Left lung (tissue), 10 donors: Measurements from ENCODE around the gene SPG7. TPM values are rescaled to one million over a fixed set of nuclear protein-coding genes. Genes with fewer than 3 reads are reported as not detected.

Experiments used
- ATAC-seq: fragments of 200-7000 bp; cut with Tn5 transposase; one replicate; pipeline ENCODE4 v1.9.1; 2020; ENCODE audit warnings: moderate library complexity
- DNase-seq, 4 donors: peaks; one replicate each; pipeline ENCODE4 v3.0.0-alpha.2; 2013 to 2020
- H3K27ac ChIP-seq, 2 donors: fragments of 200-600 bp; sonication (generic) in 1 of 2; one replicate each; pipeline versions ENCODE4 v1.5.0 to v1.8.0; 2020 to 2021
- H3K27me3 ChIP-seq, 2 donors: fragments of 200-600 bp; sonication (generic) in 1 of 2; one replicate each; pipeline versions ENCODE4 v1.5.0 to v1.8.0; 2020 to 2021
- H3K36me3 ChIP-seq, 2 donors: fragments of 200-600 bp; sonication (generic) in 1 of 2; one replicate each; pipeline versions ENCODE4 v1.5.0 to v1.8.0; 2020 to 2021
- H3K4me1 ChIP-seq, 2 donors: fragments of 200-600 bp; one replicate each; pipeline ENCODE4 v1.8.0; 2021
- H3K4me3 ChIP-seq, 2 donors: fragments of 200-600 bp; sonication (generic) in 1 of 2; one replicate each; pipeline versions ENCODE4 v1.5.0 to v1.8.0; 2020 to 2021; ENCODE audit warnings: mild to moderate bottlenecking in 1 of 2
- H3K9me3 ChIP-seq, 2 donors: fragments of 200-600 bp; sonication (generic) in 1 of 2; one replicate each; pipeline versions ENCODE4 v1.5.0 to v1.8.0; 2020 to 2021
- intact Hi-C, 2 donors: fragments of 100-400 bp; cut with DNase I; formaldehyde crosslinking; loops; one replicate each; pipeline versions ENCODE4 v1.11.2 to v1.14.2; 2022
- polyA plus RNA-seq, 6 donors: library from polyadenylated mRNA; unstranded; fragments of 120-200 nt; gene quantifications; one replicate each; pipeline ENCODE4 v1.2.1, GENCODE V29; 2013; ENCODE audit not compliant: insufficient read length in 6 of 6
- total RNA-seq, 2 donors: library from RNA; stranded (reverse); fragmentation: NEBNext Ultra II Directional; extraction: Animal tissue kit (Norgen Biotek cat#: 25700); gene quantifications; one replicate each; pipeline ENCODE4 v1.2.1, GENCODE V29; 2021
- TF ChIP-seq, protein P1 (sequence below), 2 donors: fragments of 200-600 bp; sonication (generic) in 1 of 2; IDR thresholded peaks; one replicate each; pipeline versions ENCODE4 v1.5.0 to v1.8.0; 2021; ENCODE audit warnings: antibody characterized with exemption in 2 of 2
- donor health status: DM: no; HTN: yes; CAD: no.
- donor health status: DM: no; HTN: no; CAD: no.

The SPG7 gene
- total and polyA plus RNA-seq, 8 donors: 79.3 to 148 (median 121) TPM

DNA sequence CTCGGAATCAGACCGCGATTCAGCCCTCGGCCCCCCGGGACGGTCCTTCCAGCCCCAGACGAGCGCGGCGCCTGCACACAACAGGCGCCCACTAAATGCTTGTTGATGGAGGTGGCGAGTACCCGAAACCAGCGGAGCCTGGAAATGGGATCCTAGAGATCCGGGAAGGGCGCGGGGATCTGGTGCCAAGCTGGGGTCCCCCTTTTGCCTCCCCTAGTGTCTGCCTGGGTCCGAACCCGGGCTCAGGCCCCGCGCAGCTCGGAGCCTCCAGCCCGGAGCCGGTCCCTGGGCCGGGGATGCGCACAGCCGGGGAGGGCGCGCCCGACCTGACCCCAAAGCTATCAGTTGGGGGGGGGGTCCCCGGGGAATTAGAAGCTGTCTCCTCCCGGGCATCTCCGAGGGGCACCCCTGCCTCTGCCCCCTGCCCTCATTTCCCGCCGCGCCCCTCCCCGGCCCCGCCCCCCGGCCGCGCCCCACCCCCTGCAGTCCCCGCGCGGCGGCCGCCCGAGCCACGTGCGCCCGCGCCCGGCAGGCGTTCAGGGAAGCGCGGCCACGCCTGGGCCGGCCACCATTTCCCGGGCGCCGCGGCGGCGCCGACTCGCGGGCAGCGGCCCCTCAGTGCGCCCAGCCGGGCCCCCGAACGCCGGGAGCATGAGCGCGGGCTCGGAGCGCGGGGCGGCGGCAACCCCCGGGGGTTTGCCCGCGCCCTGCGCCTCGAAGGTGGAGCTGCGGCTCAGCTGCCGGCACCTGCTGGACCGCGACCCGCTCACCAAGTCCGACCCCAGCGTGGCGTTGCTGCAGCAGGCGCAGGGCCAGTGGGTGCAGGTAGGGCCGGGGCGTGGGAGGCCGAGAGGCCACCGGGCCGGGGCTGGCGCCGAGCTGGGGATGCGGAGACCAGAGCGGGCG lies 67.3 kb downstream of the SPG7 start, which contains the start of gene CPNE7:
Gene CPNE7 (plus strand): TSS at position 512 of the 906 bp plus-strand sequence. CDS start 140 bp downstream, at position 652.
- H3K27ac ChIP-seq: no peak within 1 kb of the TSS
- ATAC-seq: peak; percentile 12
- peak within 1 kb of the TSS in 1 of 2 donors; percentile 32 for H3K4me3 ChIP-seq
- H3K9me3 ChIP-seq: no peaks in the 10 kb centered on the region
- H3K4me1 ChIP-seq: peaks cover 7 to 19% of the 10 kb centered on the region in 2 donors
- intact Hi-C loops: no loop called here
- H3K27me3 ChIP-seq: peaks cover 26 to 65% of the 10 kb centered on the region in 2 donors
- DNase-seq: no peak
- TF ChIP-seq, protein P1, sequence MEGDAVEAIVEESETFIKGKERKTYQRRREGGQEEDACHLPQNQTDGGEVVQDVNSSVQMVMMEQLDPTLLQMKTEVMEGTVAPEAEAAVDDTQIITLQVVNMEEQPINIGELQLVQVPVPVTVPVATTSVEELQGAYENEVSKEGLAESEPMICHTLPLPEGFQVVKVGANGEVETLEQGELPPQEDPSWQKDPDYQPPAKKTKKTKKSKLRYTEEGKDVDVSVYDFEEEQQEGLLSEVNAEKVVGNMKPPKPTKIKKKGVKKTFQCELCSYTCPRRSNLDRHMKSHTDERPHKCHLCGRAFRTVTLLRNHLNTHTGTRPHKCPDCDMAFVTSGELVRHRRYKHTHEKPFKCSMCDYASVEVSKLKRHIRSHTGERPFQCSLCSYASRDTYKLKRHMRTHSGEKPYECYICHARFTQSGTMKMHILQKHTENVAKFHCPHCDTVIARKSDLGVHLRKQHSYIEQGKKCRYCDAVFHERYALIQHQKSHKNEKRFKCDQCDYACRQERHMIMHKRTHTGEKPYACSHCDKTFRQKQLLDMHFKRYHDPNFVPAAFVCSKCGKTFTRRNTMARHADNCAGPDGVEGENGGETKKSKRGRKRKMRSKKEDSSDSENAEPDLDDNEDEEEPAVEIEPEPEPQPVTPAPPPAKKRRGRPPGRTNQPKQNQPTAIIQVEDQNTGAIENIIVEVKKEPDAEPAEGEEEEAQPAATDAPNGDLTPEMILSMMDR (IDR thresholded peaks at IDR 0.05): no peak
- no peaks in the 10 kb centered on the region for H3K36me3 ChIP-seq

DNA sequence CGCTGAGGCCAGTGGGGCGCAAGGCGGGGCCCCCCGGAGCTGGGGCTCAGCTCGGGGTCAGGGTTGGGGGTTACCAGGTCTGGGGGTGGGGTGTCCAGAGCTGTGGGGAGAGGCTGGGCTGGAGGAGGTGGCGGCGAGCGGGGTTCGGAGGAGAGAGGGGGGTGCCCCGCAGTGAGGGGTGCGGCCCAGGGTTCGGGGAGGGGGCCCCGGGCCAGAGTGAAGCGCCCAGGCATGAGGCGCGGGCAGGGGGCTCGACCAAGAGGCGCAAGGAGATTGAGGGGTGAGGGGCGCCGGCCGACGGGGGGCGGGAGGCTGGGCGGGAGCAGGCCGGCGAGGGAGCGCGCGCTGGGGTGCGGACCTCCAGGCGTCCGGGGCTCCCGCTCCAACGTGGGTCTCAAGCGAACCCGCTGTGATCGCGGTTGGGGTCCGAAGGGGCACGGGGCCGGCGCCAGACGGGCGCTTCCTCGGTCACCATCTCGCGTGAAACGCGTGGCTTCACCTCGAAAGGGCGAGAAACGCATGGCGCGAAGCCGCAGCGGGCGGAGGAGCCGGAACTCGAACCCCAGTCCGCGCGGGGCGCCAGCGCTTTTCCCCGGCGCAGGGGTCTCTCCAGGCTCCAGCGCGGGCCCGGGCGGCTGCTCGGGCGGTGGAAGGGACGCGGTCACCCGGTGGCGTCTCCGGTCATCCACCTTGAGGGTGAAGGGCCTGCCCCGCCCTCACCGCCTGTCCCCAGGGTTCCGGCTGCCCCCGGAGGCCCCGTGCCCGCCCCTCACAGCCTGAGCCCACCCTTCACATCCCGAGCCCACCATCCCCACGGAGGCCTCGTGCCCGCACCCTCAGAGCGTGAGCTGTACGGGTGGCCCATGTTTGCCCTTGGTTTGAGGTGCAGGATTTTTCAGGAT lies 68.2 kb downstream of the SPG7 start:
- H3K4me3 ChIP-seq: no peak overlapping the region
- ATAC-seq (no peak), DNase-seq (no peak)
- no peaks in the 10 kb centered on the region for H3K9me3 ChIP-seq
- H3K36me3 ChIP-seq: no peaks in the 10 kb centered on the region
- H3K27me3 ChIP-seq: peaks cover 26 to 62% of the 10 kb centered on the region in 2 donors
- peaks cover 7 to 19% of the 10 kb centered on the region in 2 donors for H3K4me1 ChIP-seq
- intact Hi-C loops: no loop called here
- no peak overlapping the region for H3K27ac ChIP-seq
- TF ChIP-seq, protein P1 (IDR thresholded peaks at IDR 0.05): no peak

DNA sequence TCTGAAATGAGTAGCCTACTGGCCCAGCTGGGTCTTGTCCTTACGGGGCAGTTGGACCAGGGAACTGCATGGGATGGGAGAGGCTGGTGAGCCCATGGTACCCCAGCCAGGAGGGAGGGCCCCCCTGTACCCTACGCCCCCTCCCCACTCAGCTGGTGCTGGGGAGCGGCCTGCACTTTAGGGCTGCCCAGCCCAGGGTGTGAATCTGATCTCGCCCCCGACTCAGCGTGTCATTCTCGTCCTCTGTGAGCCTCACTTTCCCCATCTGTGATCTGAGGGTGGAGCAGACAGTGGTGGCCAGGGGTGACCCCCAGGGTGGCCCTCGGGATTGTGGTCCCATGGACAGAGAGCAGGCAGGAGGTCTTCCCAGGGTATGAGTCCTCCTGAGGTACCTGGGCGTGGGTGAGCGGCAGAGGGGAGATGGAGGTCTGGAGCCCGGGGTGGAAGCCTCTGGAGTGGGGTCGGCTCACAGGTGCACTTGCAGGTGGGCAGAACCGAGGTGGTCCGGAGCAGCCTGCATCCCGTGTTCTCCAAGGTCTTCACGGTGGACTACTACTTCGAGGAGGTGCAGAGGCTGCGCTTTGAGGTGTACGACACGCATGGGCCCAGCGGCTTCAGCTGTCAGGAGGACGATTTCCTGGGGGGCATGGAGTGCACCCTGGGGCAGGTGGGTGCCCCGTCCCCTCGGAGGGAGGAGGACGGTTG lies 69.0 kb downstream of the SPG7 start:
- Histone ChIP-seq H3K4me1 (peaks cover 10 to 25% of the 10 kb centered on the region in 2 donors), H3K36me3 (no peaks in the 10 kb centered on the region), H3K9me3 (no peaks in the 10 kb centered on the region), H3K27ac (no peak overlapping the region), H3K4me3 (no peak overlapping the region), H3K27me3 (peaks cover 26 to 55% of the 10 kb centered on the region in 2 donors)
- DNase-seq (no peak), ATAC-seq (no peak)
- intact Hi-C loops: no loop called here
- TF ChIP-seq, protein P1 (IDR thresholded peaks at IDR 0.05): no peak

DNA sequence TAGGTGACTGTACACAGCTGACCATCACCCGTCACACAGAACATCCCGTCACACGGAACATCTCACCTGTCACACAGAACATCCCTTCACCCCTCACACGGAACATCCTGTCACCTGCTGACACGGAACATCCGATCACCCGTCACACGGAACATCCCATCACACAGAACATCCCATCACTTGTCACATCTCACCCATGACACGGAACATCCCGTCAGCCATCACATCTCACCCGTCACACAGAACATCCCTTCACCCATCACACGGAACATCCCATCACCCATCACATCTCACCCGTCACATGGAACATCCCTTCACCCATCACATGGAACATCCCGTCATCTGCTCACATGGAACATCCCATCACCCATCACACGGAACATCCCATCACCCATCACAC lies 71.1 kb downstream of the SPG7 start:
- no peak overlapping the region for H3K4me3 ChIP-seq
- DNase-seq: no peak
- intact Hi-C loops: no loop called here
- no peak for ATAC-seq
- H3K36me3 ChIP-seq: no peaks in the 10 kb centered on the region
- no peaks in the 10 kb centered on the region for H3K9me3 ChIP-seq
- H3K4me1 ChIP-seq: peaks cover 10 to 31% of the 10 kb centered on the region in 2 donors
- TF ChIP-seq, protein P1 (IDR thresholded peaks at IDR 0.05): no peak
- no peak overlapping the region for H3K27ac ChIP-seq
- H3K27me3 ChIP-seq: peaks cover 22 to 34% of the 10 kb centered on the region in 2 donors
